Gastroesophageal sphincter (tissue), 4 donors: ENCODE measurements around the gene CCDC88C. TPM values are rescaled to one million over a fixed set of nuclear protein-coding genes. Genes with fewer than 3 reads are reported as not detected.
"Not testable (repeated sequence)": the region's sequence is repeated elsewhere in the genome, so short reads cannot be mapped to it uniquely, and the experiment has no call there.

Experiments used
- ATAC-seq: fragments of 150-250 bp; one replicate; pipeline ENCODE4 v1.9.1; 2016; ENCODE audit warnings: mild to moderate bottlenecking, moderate library complexity
- H3K27ac ChIP-seq, 4 donors: fragments of 200-600 bp; sonication (generic) in 3 of 4; 1 replicate in 3 of 4; 2 replicates in 1 of 4; pipeline ENCODE4 v1.5.1; 2016 to 2019
- H3K27me3 ChIP-seq: fragments of 200-600 bp; sonication (generic); one replicate; pipeline ENCODE4 v1.5.1; 2019
- H3K36me3 ChIP-seq, 2 donors: fragments of 200-600 bp; sonication (generic); one replicate each; pipeline ENCODE4 v1.5.1; 2019; ENCODE audit warnings: control low read depth in 1 of 2
- H3K4me1 ChIP-seq, 3 donors: fragments of 200-600 bp; sonication (generic); 1 replicate in 2 of 3; 2 replicates in 1 of 3; pipeline ENCODE4 v1.5.1; 2016 to 2019; ENCODE audit warnings: control low read depth in 2 of 3
- H3K4me3 ChIP-seq, 2 donors: fragments of 200-600 bp; sonication (generic); one replicate each; pipeline ENCODE4 v1.5.1; 2019; ENCODE audit warnings: mild to moderate bottlenecking in 1 of 2, moderate library complexity in 1 of 2
- H3K9me3 ChIP-seq, 3 donors: fragments of 200-600 bp; sonication (generic); one replicate each; pipeline ENCODE4 v1.5.1; 2017 to 2019; ENCODE audit warnings: control low read depth in 2 of 3
- EP300 ChIP-seq: sonication (generic); formaldehyde crosslinking; IDR thresholded peaks from one replicate; pipeline ENCODE4 v1.6.1; 2017; ENCODE audit warnings: antibody characterized with exemption, mild to moderate bottlenecking
- POLR2A ChIP-seq, 2 donors: fragments of 450-650 bp; IDR thresholded peaks; one replicate each; pipeline ENCODE4 v1.6.1; 2017; ENCODE audit warnings: antibody characterized with exemption in 2 of 2, mild to moderate bottlenecking in 2 of 2, moderate library complexity in 1 of 2
- POLR2AphosphoS5 ChIP-seq: sonication (generic); formaldehyde crosslinking; IDR thresholded peaks from one replicate; pipeline ENCODE4 v1.6.1; 2017; ENCODE audit warnings: antibody characterized with exemption
- WGBS, 2 donors: methylation state at CpG; one replicate each; pipeline ENCODE4 v1.1.5; 2018; ENCODE audit warnings: low coverage in 1 of 2; 5-methylcytosine and 5-hydroxymethylcytosine counted together
- total RNA-seq, 4 donors: library from RNA; depleted of rRNA; stranded (reverse); fragments of >200 nt; gene quantifications; one replicate each; pipeline ENCODE4 v1.1.0, GENCODE V29; 2016
- TF ChIP-seq, protein P1 (sequence below), 4 experiments: fragments of 200-600 bp in 2 of 4; fragments of 450-650 bp in 2 of 4; sonication (generic) in 1 of 4; IDR thresholded peaks; one replicate each; pipeline ENCODE4 v1.5.1; 2017 to 2019; ENCODE audit warnings: antibody characterized with exemption in 4 of 4, mild to moderate bottlenecking in 2 of 4, moderate library complexity in 2 of 4

The CCDC88C gene
- total RNA-seq, 4 donors from 2014 or later = 2.0 to 10.1 (median 4.9) TPM

DNA sequence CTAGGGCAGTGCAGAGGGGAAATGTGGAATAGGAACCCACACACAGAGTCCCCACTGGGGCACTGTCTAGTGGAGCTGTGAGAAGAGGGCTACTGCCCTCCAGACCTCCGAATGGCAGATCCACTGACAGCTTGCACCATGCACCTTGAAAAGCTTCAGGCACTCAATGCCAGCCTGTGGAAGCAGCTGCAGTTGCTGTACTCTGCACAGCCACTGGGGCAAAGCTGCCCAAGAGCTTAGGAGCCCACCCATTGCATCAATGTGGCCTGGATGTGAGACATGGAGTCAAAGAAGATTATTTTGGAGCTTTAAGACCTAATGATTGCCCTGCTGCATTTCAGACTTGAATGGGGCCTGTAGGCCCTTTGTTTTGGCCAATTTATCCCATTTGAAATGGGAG lies 21.7 kb upstream of the CCDC88C start:
- Histone ChIP-seq H3K4me3 (no peak overlapping the region), H3K27ac (no peak overlapping the region), H3K4me1 (no peaks in the 10 kb centered on the region), H3K36me3 (no peaks in the 10 kb centered on the region), H3K9me3 (no peaks in the 10 kb centered on the region), H3K27me3 (peaks cover 10% of the 10 kb centered on the region)
- no peak for ATAC-seq
- TF ChIP-seq, protein P1, sequence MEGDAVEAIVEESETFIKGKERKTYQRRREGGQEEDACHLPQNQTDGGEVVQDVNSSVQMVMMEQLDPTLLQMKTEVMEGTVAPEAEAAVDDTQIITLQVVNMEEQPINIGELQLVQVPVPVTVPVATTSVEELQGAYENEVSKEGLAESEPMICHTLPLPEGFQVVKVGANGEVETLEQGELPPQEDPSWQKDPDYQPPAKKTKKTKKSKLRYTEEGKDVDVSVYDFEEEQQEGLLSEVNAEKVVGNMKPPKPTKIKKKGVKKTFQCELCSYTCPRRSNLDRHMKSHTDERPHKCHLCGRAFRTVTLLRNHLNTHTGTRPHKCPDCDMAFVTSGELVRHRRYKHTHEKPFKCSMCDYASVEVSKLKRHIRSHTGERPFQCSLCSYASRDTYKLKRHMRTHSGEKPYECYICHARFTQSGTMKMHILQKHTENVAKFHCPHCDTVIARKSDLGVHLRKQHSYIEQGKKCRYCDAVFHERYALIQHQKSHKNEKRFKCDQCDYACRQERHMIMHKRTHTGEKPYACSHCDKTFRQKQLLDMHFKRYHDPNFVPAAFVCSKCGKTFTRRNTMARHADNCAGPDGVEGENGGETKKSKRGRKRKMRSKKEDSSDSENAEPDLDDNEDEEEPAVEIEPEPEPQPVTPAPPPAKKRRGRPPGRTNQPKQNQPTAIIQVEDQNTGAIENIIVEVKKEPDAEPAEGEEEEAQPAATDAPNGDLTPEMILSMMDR (IDR thresholded peaks at IDR 0.05) = no peak
- TF ChIP-seq POLR2AphosphoS5 = no peak
- TF ChIP-seq POLR2A (IDR thresholded peaks at IDR 0.05) = no peak
- TF ChIP-seq EP300 = no peak
- no CpG with 5 or more reads among the region's 1 CpG for WGBS, 2 donors

DNA sequence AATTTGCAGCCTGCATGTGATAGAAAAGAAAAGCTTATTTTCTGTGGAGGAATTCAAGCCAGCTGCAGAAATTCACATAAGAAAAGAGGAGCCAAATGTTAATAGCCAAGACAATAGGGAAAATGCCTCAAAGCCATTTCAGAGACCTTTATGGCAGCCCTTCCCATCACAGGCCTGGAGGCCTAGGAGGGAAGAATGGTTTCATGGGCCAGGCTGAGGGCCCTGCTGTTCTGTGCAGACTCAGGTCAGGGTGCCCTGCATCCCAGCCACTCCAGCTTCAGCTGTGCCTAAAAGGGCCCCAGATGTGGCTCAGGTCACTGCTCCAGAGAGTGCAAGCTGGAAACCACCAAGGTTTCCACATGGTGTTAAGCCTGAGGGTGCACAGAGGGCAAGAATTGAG lies 21.2 kb upstream of the CCDC88C start:
- H3K27me3 ChIP-seq = peaks cover 10% of the 10 kb centered on the region
- no peaks in the 10 kb centered on the region for H3K4me1 ChIP-seq
- no peak overlapping the region for H3K4me3 ChIP-seq
- ATAC-seq = no peak
- no peaks in the 10 kb centered on the region for H3K36me3 ChIP-seq
- H3K27ac ChIP-seq = no peak overlapping the region
- TF ChIP-seq POLR2AphosphoS5 (no peak), EP300 (no peak), POLR2A (IDR thresholded peaks at IDR 0.05) (no peak)
- TF ChIP-seq, protein P1 (IDR thresholded peaks at IDR 0.05) = no peak
- H3K9me3 ChIP-seq = no peaks in the 10 kb centered on the region

DNA sequence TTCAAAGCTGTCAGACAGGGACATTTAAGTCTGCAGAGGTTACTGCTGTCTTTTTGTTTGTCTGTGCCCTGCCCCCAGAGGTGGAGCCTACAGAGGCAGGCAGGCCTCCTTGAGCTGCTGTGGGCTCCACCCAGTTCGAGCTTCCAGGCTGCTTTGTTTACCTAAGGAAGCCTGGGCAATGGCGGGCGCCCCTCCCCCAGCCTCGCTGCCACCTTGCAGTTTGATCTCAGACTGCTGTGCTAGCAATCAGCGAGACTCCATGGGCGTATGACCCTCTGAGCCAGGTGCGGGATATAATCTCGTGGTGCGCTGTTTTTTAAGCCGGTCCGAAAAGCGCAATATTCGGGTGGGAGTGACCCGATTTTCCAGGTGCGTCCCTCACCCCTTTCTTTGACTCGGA lies 18.6 kb upstream of the CCDC88C start:
- WGBS, 2 donors = 84 to 95% methylated on average over 9 to 10 of the region's 16 CpGs
- not testable (repeated sequence) for ATAC-seq, H3K27ac ChIP-seq

DNA sequence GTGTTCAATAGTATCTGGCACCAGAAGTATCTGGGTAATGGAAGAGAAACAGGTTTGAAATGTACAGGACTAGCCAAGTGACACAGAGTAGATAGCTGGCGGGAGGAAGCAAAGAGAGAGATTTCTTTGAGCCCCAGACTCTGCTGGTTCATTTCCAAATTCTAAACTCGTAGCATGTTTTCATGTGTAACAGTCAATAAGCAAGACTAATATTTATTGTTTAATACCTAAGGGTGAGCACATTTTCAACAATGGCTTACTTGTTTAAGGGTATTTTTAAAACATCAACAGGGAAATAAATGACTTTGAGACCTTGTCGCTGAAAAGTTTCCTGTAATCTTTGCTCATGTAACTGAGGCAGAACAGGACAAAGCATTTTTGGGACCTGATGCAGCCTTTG lies 11.8 kb upstream of the CCDC88C start:
- H3K4me3 ChIP-seq = no peak overlapping the region
- no peaks in the 10 kb centered on the region for H3K27me3 ChIP-seq
- H3K9me3 ChIP-seq = no peaks in the 10 kb centered on the region
- H3K4me1 ChIP-seq = no peaks in the 10 kb centered on the region
- TF ChIP-seq, protein P1 (IDR thresholded peaks at IDR 0.05) = no peak
- TF ChIP-seq EP300 (no peak), POLR2AphosphoS5 (no peak), POLR2A (IDR thresholded peaks at IDR 0.05) (no peak)
- no peaks in the 10 kb centered on the region for H3K36me3 ChIP-seq
- 66 to 79% methylated on average over 2 to 3 of the region's 3 CpGs for WGBS, 2 donors
- H3K27ac ChIP-seq = no peak overlapping the region
- no peak for ATAC-seq

More for the DNA sequence above, 18.6 kb upstream of the CCDC88C start:
- not testable (repeated sequence) for H3K9me3 ChIP-seq, H3K4me3 ChIP-seq, H3K27me3 ChIP-seq, H3K36me3 ChIP-seq, H3K4me1 ChIP-seq

DNA sequence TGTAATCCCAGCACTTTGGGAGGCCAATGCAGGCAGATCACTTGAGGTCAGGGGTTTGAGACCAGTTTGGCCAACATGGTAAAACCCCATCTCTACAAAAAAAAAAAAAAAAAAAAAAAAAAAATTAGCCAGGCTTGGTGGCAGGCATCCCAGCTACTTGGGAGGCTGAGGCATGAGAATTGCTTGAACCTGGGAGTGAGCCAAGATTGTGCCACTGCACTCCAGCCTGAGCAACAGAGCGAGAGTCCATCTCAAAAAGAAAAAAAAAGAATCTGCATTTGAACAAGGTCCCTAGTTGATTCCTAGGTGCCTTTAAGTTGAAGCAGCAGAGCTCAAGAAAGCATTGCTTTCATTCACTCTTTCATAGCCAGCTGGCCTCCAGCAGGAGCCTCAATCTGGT lies 11.3 kb upstream of the CCDC88C start:
- not testable (repeated sequence) for ATAC-seq, H3K4me3 ChIP-seq, H3K4me1 ChIP-seq, H3K9me3 ChIP-seq, H3K27ac ChIP-seq, H3K27me3 ChIP-seq, H3K36me3 ChIP-seq
- 50 to 64% methylated on average over 1 of the region's 1 CpG for WGBS, 2 donors

DNA sequence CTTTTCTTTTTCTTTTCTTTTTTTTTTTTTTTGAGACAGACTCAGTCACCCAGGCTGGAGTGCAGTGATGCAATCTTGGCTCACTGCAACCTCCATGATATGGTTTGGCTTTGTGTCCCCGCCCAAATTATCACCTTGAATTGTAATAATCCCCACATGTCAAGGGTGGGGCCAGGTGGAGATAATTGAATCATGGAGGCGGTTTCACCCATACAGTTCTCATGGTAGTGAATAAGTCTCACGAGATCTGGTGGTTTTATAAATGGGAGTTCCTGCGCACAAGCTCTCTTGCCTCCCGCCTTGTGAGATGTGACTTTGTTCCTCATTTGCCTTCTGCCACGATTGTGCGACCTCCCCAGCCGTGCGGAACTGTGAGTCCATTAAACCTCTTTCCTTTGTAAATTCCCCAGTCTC lies 7.9 kb upstream of the CCDC88C start:
- H3K9me3 ChIP-seq, H3K36me3 ChIP-seq, H3K4me3 ChIP-seq, H3K4me1 ChIP-seq, H3K27ac ChIP-seq, ATAC-seq, H3K27me3 ChIP-seq: not testable (repeated sequence)
- WGBS, 2 donors = 74 to 100% methylated on average over 1 to 4 of the region's 9 CpGs
